Loucy (cell line): Measurements from ENCODE around the gene CDH22.

Experiments used
- H2AFZ ChIP-seq: fragments of 200-600 bp; sonication (generic); 2 replicates; pipeline ENCODE4 v1.6.0; 2016; ENCODE audit warnings: antibody characterized with exemption, mild to moderate bottlenecking, low read length, moderate library complexity
- H3F3A ChIP-seq: fragments of 200-600 bp; 2 replicates; pipeline ENCODE4 v1.6.0; 2016; ENCODE audit warnings: antibody characterized with exemption, low read depth, mild to moderate bottlenecking
- H3K27me3 ChIP-seq: fragments of 200-600 bp; sonication (generic); 2 replicates; pipeline ENCODE4 v1.6.1; 2014; ENCODE audit warnings: low read length, mild to moderate bottlenecking; ENCODE audit not compliant: insufficient read depth, poor library complexity, severe bottlenecking
- H3K36me3 ChIP-seq: fragments of 200-600 bp; sonication (generic); 2 replicates; pipeline ENCODE4 v1.6.1; 2016; ENCODE audit warnings: low read length; ENCODE audit not compliant: insufficient read depth
- H3K4me1 ChIP-seq: fragments of 200-600 bp; sonication (generic); 2 replicates; pipeline ENCODE4 v1.5.1; 2014; ENCODE audit warnings: low read length, mild to moderate bottlenecking; ENCODE audit not compliant: insufficient read depth, poor library complexity, severe bottlenecking
- H3K4me2 ChIP-seq: fragments of 200-600 bp; sonication (generic); 2 replicates; pipeline ENCODE4 v1.6.0; 2014; ENCODE audit warnings: antibody characterized with exemption, low read length, low read depth, mild to moderate bottlenecking; ENCODE audit not compliant: poor library complexity, severe bottlenecking
- H3K4me3 ChIP-seq: fragments of 200-600 bp; sonication (generic); 2 replicates; pipeline ENCODE4 v1.5.1; 2014; ENCODE audit warnings: low read length, mild to moderate bottlenecking, mixed read lengths; ENCODE audit not compliant: poor library complexity, severe bottlenecking
- H3K79me2 ChIP-seq: fragments of 200-600 bp; sonication (generic); 2 replicates; pipeline ENCODE4 v1.6.1; 2014; ENCODE audit warnings: low read length; ENCODE audit not compliant: insufficient read depth
- H3K9ac ChIP-seq: fragments of 200-600 bp; sonication (generic); 2 replicates; pipeline ENCODE4 v1.6.0; 2014; ENCODE audit warnings: mild to moderate bottlenecking, low read depth, low read length, moderate library complexity; ENCODE audit not compliant: poor library complexity, severe bottlenecking
- H3K9me2 ChIP-seq: fragments of 200-600 bp; sonication (generic); replicated peaks from 2 replicates; pipeline ENCODE4 v1.6.1; 2016; ENCODE audit warnings: low read depth, low read length, mixed read lengths
- H3K9me3 ChIP-seq: fragments of 200-600 bp; sonication (generic); 2 replicates; pipeline ENCODE4 v1.6.1; 2014; ENCODE audit warnings: mild to moderate bottlenecking, antibody characterized with exemption, low read length, low read depth; ENCODE audit not compliant: insufficient read depth
- H4K20me1 ChIP-seq: fragments of 200-600 bp; sonication (generic); 2 replicates; pipeline ENCODE4 v1.6.0; 2014; ENCODE audit warnings: antibody characterized with exemption, low read length, mild to moderate bottlenecking; ENCODE audit not compliant: insufficient read depth, poor library complexity, severe bottlenecking
- CTCF ChIP-seq: fragments of 200-600 bp; sonication (generic); conservative IDR thresholded peaks from 2 replicates; pipeline ENCODE4 v1.5.1; 2014; ENCODE audit warnings: mild to moderate bottlenecking, antibody characterized with exemption, low read length
- EZH2phosphoT487 ChIP-seq: fragments of 200-600 bp; IDR thresholded peaks from 2 replicates; pipeline ENCODE4 v1.6.1; 2018; ENCODE audit warnings: antibody characterized with exemption, mild to moderate bottlenecking, moderate library complexity, borderline replicate concordance

The CDH22 gene

GRCh38 chr20:46233701-46234100, 74.6 kb downstream of the CDH22 start:
- Histone ChIP-seq H3K9me2 (no peaks in the 10 kb centered on the region), H3K4me1 (no peaks in the 10 kb centered on the region), H3K4me2 (no peak overlapping the region), H3F3A (no peaks in the 10 kb centered on the region), H3K79me2 (no peaks in the 10 kb centered on the region), H2AFZ (no peak overlapping the region), H3K9me3 (no peaks in the 10 kb centered on the region), H3K9ac (no peak overlapping the region), H4K20me1 (no peaks in the 10 kb centered on the region), H3K27me3 (no peaks in the 10 kb centered on the region), H3K36me3 (no peaks in the 10 kb centered on the region), H3K4me3 (no peak overlapping the region)
- TF ChIP-seq CTCF (no peak), EZH2phosphoT487 (no peak)

- H3K27me3 ChIP-seq, result no peaks in the 10 kb centered on the region
- no peak overlapping the region for H3K4me3 ChIP-seq
- H3K79me2 ChIP-seq, result no peaks in the 10 kb centered on the region
- H3K4me1 ChIP-seq, result no peaks in the 10 kb centered on the region
- H3K36me3 ChIP-seq, result no peaks in the 10 kb centered on the region
- H4K20me1 ChIP-seq, result no peaks in the 10 kb centered on the region
- no peaks in the 10 kb centered on the region for H3K9me2 ChIP-seq
- no peak overlapping the region for H3K4me2 ChIP-seq
- no peak for TF ChIP-seq CTCF
- no peak for TF ChIP-seq EZH2phosphoT487
- H2AFZ ChIP-seq, result no peak overlapping the region
- no peaks in the 10 kb centered on the region for H3K9me3 ChIP-seq
- no peak overlapping the region for H3K9ac ChIP-seq
- no peaks in the 10 kb centered on the region for H3F3A ChIP-seq
These were observed 75.8 kb downstream of the CDH22 start for GRCh38 chr20:46232539-46232938.

- Histone ChIP-seq H3K4me3 (no peak overlapping the region), H3K9me3 (no peaks in the 10 kb centered on the region), H3K79me2 (no peaks in the 10 kb centered on the region), H2AFZ (no peak overlapping the region), H3K27me3 (no peaks in the 10 kb centered on the region), H4K20me1 (no peaks in the 10 kb centered on the region), H3F3A (no peaks in the 10 kb centered on the region), H3K4me2 (no peak overlapping the region), H3K36me3 (no peaks in the 10 kb centered on the region), H3K4me1 (no peaks in the 10 kb centered on the region), H3K9ac (no peak overlapping the region), H3K9me2 (no peaks in the 10 kb centered on the region)
- TF ChIP-seq CTCF, result no peak
- no peak for TF ChIP-seq EZH2phosphoT487
These were observed 77.5 kb downstream of the CDH22 start for GRCh38 chr20:46230801-46231282.
